ENCODE measurements around the gene TTC12. TPM values are rescaled to one million over a fixed set of nuclear protein-coding genes. Genes with fewer than 3 reads are reported as not detected.

Gene TTC12
- total and polyA plus RNA-seq, 9 of the 15 experiments (the other 6 are each of a cell fraction or from before 2014, with no cell fraction given), result 5.1 to 19.9 (median 13.4) TPM

- TF ChIP-seq CHD7 (IDR thresholded peaks at IDR 0.05; ENCODE audit: low read depth, low read length) (no peak), MAZ (CRISPR knock-in tag; conservative IDR thresholded peaks at IDR 0.05 in 1 of 2, IDR thresholded peaks at IDR 0.05 in 1 of 2) (0 out of 4 replicates have a peak, but pooled peaks of 1 of the 2 experiments have one; percentile 19), DLX4 (CRISPR knock-in tag; IDR thresholded peaks at IDR 0.05) (no peak), KAT2B (IDR thresholded peaks at IDR 0.05; ENCODE audit: low read depth, low read length) (no peak), GABPA (tag; conservative IDR thresholded peaks at IDR 0.05; ENCODE audit: low read depth) (0 out of 2 replicates have a peak, but pooled peaks have one; percentile 37), TBP (optimal IDR thresholded peaks at IDR 0.05; ENCODE audit: low read depth, low read length) (no peak), TBL1XR1 (IDR thresholded peaks at IDR 0.05; ENCODE audit: low read length in 2 of 2) (no peak), HLTF (IDR thresholded peaks at IDR 0.05) (no peak), HNRNPUL1 (IDR thresholded peaks at IDR 0.05; ENCODE audit: low read length) (no peak), ZNF707 (CRISPR knock-in tag; conservative IDR thresholded peaks at IDR 0.05) (no peak), NCOR1 (IDR thresholded peaks at IDR 0.05) (peak; percentile 48; the same call in 1 of the 2 replicates), RCOR1 (IDR thresholded peaks at IDR 0.05; ENCODE audit: borderline replicate concordance in 1 of 2, low read depth in 2 of 2, low read length in 2 of 2) (peak in 1 of 2 experiments; percentile 89; a peak in 2 of 4 replicates)
These were observed 59.7 kb downstream of the TTC12 start (continued) for GRCh38 chr11:113373981-113374560.
